H9 (cell line): Measurements from ENCODE around the gene PSMD5. TPM values are rescaled to one million over a fixed set of nuclear protein-coding genes. Genes with fewer than 3 reads are reported as not detected.

Experiments
- DNase-seq: peaks from one replicate; pipeline ENCODE4 v3.0.0-alpha.2; 2017
- H2AFZ ChIP-seq: one replicate; pipeline ENCODE4 v1.6.1; 2013; ENCODE audit warnings: mild to moderate bottlenecking, low read length, control low read depth, moderate library complexity
- H2AK5ac ChIP-seq: 2 replicates; pipeline ENCODE4 v1.6.1; 2013; ENCODE audit warnings: low read length, control low read depth, mixed read lengths; ENCODE audit not compliant: insufficient read length
- H2BK120ac ChIP-seq: one replicate; pipeline ENCODE4 v1.6.1; 2013; ENCODE audit warnings: low read depth, mild to moderate bottlenecking, low read length, control low read depth, inconsistent platforms; ENCODE audit not compliant: poor library complexity, severe bottlenecking
- H2BK12ac ChIP-seq: 2 replicates; pipeline ENCODE4 v1.6.1; 2013; ENCODE audit warnings: low read length, control low read depth, mixed read lengths, low read depth; ENCODE audit not compliant: insufficient read length
- H2BK15ac ChIP-seq: 2 replicates; pipeline ENCODE4 v1.6.1; 2013; ENCODE audit warnings: low read depth, low read length, control low read depth
- H2BK20ac ChIP-seq: one replicate; pipeline ENCODE4 v1.6.1; 2013; ENCODE audit warnings: low read depth, mild to moderate bottlenecking, low read length, control low read depth, inconsistent platforms; ENCODE audit not compliant: poor library complexity, severe bottlenecking
- H2BK5ac ChIP-seq: 2 replicates; pipeline ENCODE4 v1.6.1; 2013; ENCODE audit warnings: low read length, control low read depth, mixed read lengths; ENCODE audit not compliant: insufficient read length
- H3K14ac ChIP-seq: 2 replicates; pipeline ENCODE4 v1.6.1; 2013; ENCODE audit warnings: low read length, control low read depth; ENCODE audit not compliant: insufficient read depth
- H3K18ac ChIP-seq: 2 replicates; pipeline ENCODE4 v1.6.1; 2013; ENCODE audit warnings: low read depth, mild to moderate bottlenecking, mixed read lengths, low read length, control low read depth; ENCODE audit not compliant: insufficient read length
- H3K23ac ChIP-seq: 2 replicates; pipeline ENCODE4 v1.6.1; 2013; ENCODE audit warnings: low read length, control low read depth, mixed read lengths, low read depth; ENCODE audit not compliant: insufficient read length
- H3K23me2 ChIP-seq: 2 replicates; pipeline ENCODE4 v1.6.1; 2013; ENCODE audit warnings: low read depth, mild to moderate bottlenecking, mixed read lengths, low read length, control low read depth; ENCODE audit not compliant: insufficient read length, poor library complexity, severe bottlenecking
- H3K27ac ChIP-seq: 2 replicates; pipeline ENCODE4 v1.5.1; 2013; ENCODE audit warnings: low read length, control low read depth, mixed read lengths, low read depth; ENCODE audit not compliant: insufficient read length
- H3K27me3 ChIP-seq: 2 replicates; pipeline ENCODE4 v1.6.1; 2013; ENCODE audit warnings: low read length, control low read depth, inconsistent platforms; ENCODE audit not compliant: insufficient read depth
- H3K4ac ChIP-seq: 2 replicates; pipeline ENCODE4 v1.6.1; 2013; ENCODE audit warnings: low read depth, mild to moderate bottlenecking, control low read depth, inconsistent platforms, low read length, moderate library complexity
- H3K4me1 ChIP-seq: 2 replicates; pipeline ENCODE4 v1.6.1; 2013; ENCODE audit warnings: low read length, control low read depth, inconsistent platforms; ENCODE audit not compliant: insufficient read depth
- H3K4me2 ChIP-seq: 2 replicates; pipeline ENCODE4 v1.6.1; 2013; ENCODE audit warnings: low read length, control low read depth, mixed read lengths; ENCODE audit not compliant: insufficient read length, insufficient read depth
- H3K56ac ChIP-seq: 2 replicates; pipeline ENCODE4 v1.6.1; 2013; ENCODE audit warnings: low read depth, mild to moderate bottlenecking, mixed read lengths, low read length, control low read depth; ENCODE audit not compliant: insufficient read length
- H3K79me1 ChIP-seq: 2 replicates; pipeline ENCODE4 v1.6.1; 2013; ENCODE audit warnings: low read depth, mild to moderate bottlenecking, moderate library complexity, low read length, control low read depth, inconsistent platforms; ENCODE audit not compliant: insufficient read depth, poor library complexity, severe bottlenecking
- H3K79me2 ChIP-seq: 2 replicates; pipeline ENCODE4 v1.6.1; 2013; ENCODE audit warnings: low read length, control low read depth, inconsistent platforms; ENCODE audit not compliant: insufficient read depth
- H3K9ac ChIP-seq: 2 replicates; pipeline ENCODE4 v1.6.1; 2013; ENCODE audit warnings: low read length, control low read depth, mixed read lengths; ENCODE audit not compliant: insufficient read length; ENCODE audit errors: extremely low read depth
- H3K9me3 ChIP-seq: one replicate; pipeline ENCODE4 v1.6.1; 2013; ENCODE audit warnings: low read depth, low read length, inconsistent platforms; ENCODE audit not compliant: control insufficient read depth
- H3T11ph ChIP-seq: one replicate; pipeline ENCODE4 v1.6.1; 2013; ENCODE audit warnings: mild to moderate bottlenecking, low read length, control low read depth, inconsistent platforms
- H4K20me1 ChIP-seq: one replicate; pipeline ENCODE4 v1.6.1; 2013; ENCODE audit not compliant: control insufficient read depth, insufficient read length, insufficient read depth
- H4K5ac ChIP-seq: 2 replicates; pipeline ENCODE4 v1.6.1; 2013; ENCODE audit warnings: low read depth, mild to moderate bottlenecking, mixed read lengths, low read length, control low read depth; ENCODE audit not compliant: insufficient read length
- H4K8ac ChIP-seq: replicated peaks from 2 replicates; pipeline ENCODE4 v1.6.1; 2013; ENCODE audit warnings: low read length, control low read depth, mixed read lengths, low read depth; ENCODE audit not compliant: insufficient read length
- H4K91ac ChIP-seq: 2 replicates; pipeline ENCODE4 v1.6.1; 2013; ENCODE audit warnings: low read depth, mild to moderate bottlenecking, moderate library complexity, mixed read lengths, low read length, control low read depth; ENCODE audit not compliant: insufficient read length
- H3K27ac Mint-ChIP-seq, 3 experiments: 2 replicates in 2 of 3; 3 replicates in 1 of 3; pipeline ENCODE4 v1.8.0; 2020 to 2021; ENCODE audit warnings: mixed read lengths in 3 of 3, mild to moderate bottlenecking in 1 of 3, moderate library complexity in 1 of 3
- H3K27me3 Mint-ChIP-seq: 2 replicates; pipeline ENCODE4 v1.8.0; 2021; ENCODE audit warnings: low read depth, mild to moderate bottlenecking, moderate library complexity, mixed read lengths
- H3K36me3 Mint-ChIP-seq, 3 experiments: 2 replicates in 2 of 3; 3 replicates in 1 of 3; pipeline ENCODE4 v1.8.0; 2020 to 2021; ENCODE audit warnings: low read depth in 3 of 3, mixed read lengths in 3 of 3; ENCODE audit not compliant: insufficient read depth in 1 of 3
- H3K4me1 Mint-ChIP-seq, 2 experiments: 2 replicates each; pipeline ENCODE4 v1.8.0; 2020; ENCODE audit warnings: mixed read lengths in 2 of 2
- H3K4me3 Mint-ChIP-seq, 2 experiments: 2 replicates in 1 of 2; 3 replicates in 1 of 2; pipeline ENCODE4 v1.8.0; 2020 to 2021; ENCODE audit warnings: mild to moderate bottlenecking in 2 of 2, mixed read lengths in 2 of 2, moderate library complexity in 1 of 2
- H3K9me3 Mint-ChIP-seq, 2 experiments: 2 replicates in 1 of 2; 3 replicates in 1 of 2; pipeline ENCODE4 v1.8.0; 2020; ENCODE audit warnings: mild to moderate bottlenecking in 2 of 2, mixed read lengths in 2 of 2, moderate library complexity in 1 of 2
- CTCF ChIP-seq: fragments of 200-600 bp; sonication (generic); conservative IDR thresholded peaks from 3 replicates; pipeline ENCODE4 v1.8.0; 2021; ENCODE audit warnings: antibody characterized with exemption, mild to moderate bottlenecking
- WGBS: extraction: QIAGEN DNeasy Blood & Tissue Kit; methylation state at CpG from one replicate; pipeline ENCODE4 v1.1.7; 2013; ENCODE audit warnings: missing lambda C conversion rate, low lambda C conversion rate, mixed read lengths; ENCODE audit not compliant: insufficient read length; ENCODE audit errors: extremely low coverage; 5-methylcytosine and 5-hydroxymethylcytosine counted together
- total RNA-seq: library from RNA; stranded (reverse); gene quantifications from 2 replicates; pipeline ENCODE4 v1.2.1, GENCODE V29; 2021

Gene PSMD5
- total RNA-seq, 1 experiment from 2014 or later = 64.9 TPM

DNA sequence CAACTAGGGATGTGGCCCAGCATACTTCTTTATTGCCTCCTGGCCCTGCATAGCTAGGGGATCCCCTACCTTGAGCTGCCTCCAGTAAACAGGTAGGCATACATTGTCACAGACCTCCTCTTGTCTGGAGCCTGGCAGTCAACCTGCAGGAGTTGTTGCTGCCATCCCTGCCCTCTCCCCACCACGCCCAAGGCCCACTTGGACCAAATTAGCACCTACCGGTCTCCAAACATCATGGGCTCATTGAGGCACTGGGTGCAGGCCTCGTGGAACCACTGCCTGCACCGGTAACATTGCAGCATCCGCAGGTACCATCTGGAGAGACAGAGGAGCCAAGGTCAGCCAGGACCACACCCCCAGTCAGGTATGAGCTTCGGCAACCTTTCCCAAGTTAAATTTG lies 23.9 kb upstream of the PSMD5 start:
- no peak overlapping the region; a peak in 1 of 7 replicates for H3K27ac Mint-ChIP-seq
- no peak overlapping the region for H3K27ac ChIP-seq

More for the DNA sequence above, 23.9 kb upstream of the PSMD5 start:
- Histone ChIP-seq H4K5ac (no peak overlapping the region), H2AFZ (no peak overlapping the region), H3K18ac (no peak overlapping the region), H3K79me2 (no peaks in the 10 kb centered on the region), H2BK20ac (no peak overlapping the region), H4K8ac (no peak overlapping the region), H3K4me2 (no peak overlapping the region), H4K20me1 (no peaks in the 10 kb centered on the region), H2BK120ac (no peak overlapping the region), H3K79me1 (no peaks in the 10 kb centered on the region), H3K23ac (no peak overlapping the region), H3K27me3 (no peaks in the 10 kb centered on the region), H3K56ac (no peak overlapping the region), H4K91ac (no peak overlapping the region), H3K4ac (no peak overlapping the region), H2BK5ac (no peak overlapping the region), H2BK12ac (no peak overlapping the region), H3K9me3 (no peaks in the 10 kb centered on the region), H3K14ac (no peak overlapping the region), H3T11ph (no peak overlapping the region), H3K23me2 (no peaks in the 10 kb centered on the region), H2BK15ac (no peak overlapping the region), H2AK5ac (no peak overlapping the region), H3K9ac (no peak overlapping the region), H3K4me1 (no peaks in the 10 kb centered on the region)
- no peak overlapping the region for H3K4me3 Mint-ChIP-seq
- no peak for DNase-seq
- no peaks in the 10 kb centered on the region for H3K27me3 Mint-ChIP-seq
- H3K4me1 Mint-ChIP-seq = peaks cover 11 to 24% of the 10 kb centered on the region in 2 experiments; a peak in 3 of 4 replicates
- no CpG with 5 or more reads among the region's 6 CpGs for WGBS
- H3K36me3 Mint-ChIP-seq = peaks cover 2 to 55% (median 11%) of the 10 kb centered on the region in 3 experiments; a peak in 5 of 7 replicates
- no peak for TF ChIP-seq CTCF
- H3K9me3 Mint-ChIP-seq = no peaks in the 10 kb centered on the region
